GM12874 (cell line): ENCODE measurements around the gene P2RY6.

Experiments used
- CTCF ChIP-seq: IDR thresholded peaks from 2 replicates; pipeline ENCODE4 v1.5.1; 2011; ENCODE audit warnings: low read depth, mild to moderate bottlenecking, control low read depth, low read length, moderate library complexity; ENCODE audit not compliant: insufficient read depth

The P2RY6 gene

GRCh38 chr11:73272680-73273038 lies 521 bp downstream of the P2RY6 start:
- TF ChIP-seq CTCF, result no peak

- TF ChIP-seq CTCF, result no peak
These were observed 1.2 kb downstream of the P2RY6 start for GRCh38 chr11:73273222-73273895.

- no peak for TF ChIP-seq CTCF
These were observed 2.7 kb downstream of the P2RY6 start for GRCh38 chr11:73274722-73275380.

GRCh38 chr11:73275381-73275750 lies 3.2 kb downstream of the P2RY6 start:
- no peak for TF ChIP-seq CTCF

- no peak for TF ChIP-seq CTCF
These were observed 5.3 kb downstream of the P2RY6 start for GRCh38 chr11:73277467-73277866.

- no peak for TF ChIP-seq CTCF
These were observed 8.5 kb downstream of the P2RY6 start for GRCh38 chr11:73280626-73281025.

- no peak for TF ChIP-seq CTCF
These were observed 9.1 kb downstream of the P2RY6 start for GRCh38 chr11:73281201-73281741.
